Astrocyte of the cerebellum (primary cell): Measurements from ENCODE around the gene FAM110D.

ENCODE experiments used
- DNase-seq: peaks from one replicate; pipeline ENCODE4 v3.0.0-alpha.2; 2011; ENCODE audit warnings: low read depth
- H3K4me3 ChIP-seq: 2 replicates; pipeline ENCODE4 v1.5.1; 2011; ENCODE audit warnings: mild to moderate bottlenecking, low read depth, low read length, moderate library complexity
- in situ Hi-C: cut with HindIII; loops from 2 replicates; pipeline ENCODE4 v1.10.0; 2017; ENCODE audit warnings: low sequenced_read_pairs
- TF ChIP-seq, protein P1 (sequence below): IDR thresholded peaks from 2 replicates; pipeline ENCODE4 v1.5.1; 2012; ENCODE audit warnings: low read length, low read depth, moderate library complexity, mild to moderate bottlenecking; ENCODE audit errors: missing control alignments

The FAM110D gene

GRCh38 chr1:26132128-26132833, 26.6 kb upstream of the FAM110D start:
- DNase-seq = no peak
- TF ChIP-seq, protein P1, sequence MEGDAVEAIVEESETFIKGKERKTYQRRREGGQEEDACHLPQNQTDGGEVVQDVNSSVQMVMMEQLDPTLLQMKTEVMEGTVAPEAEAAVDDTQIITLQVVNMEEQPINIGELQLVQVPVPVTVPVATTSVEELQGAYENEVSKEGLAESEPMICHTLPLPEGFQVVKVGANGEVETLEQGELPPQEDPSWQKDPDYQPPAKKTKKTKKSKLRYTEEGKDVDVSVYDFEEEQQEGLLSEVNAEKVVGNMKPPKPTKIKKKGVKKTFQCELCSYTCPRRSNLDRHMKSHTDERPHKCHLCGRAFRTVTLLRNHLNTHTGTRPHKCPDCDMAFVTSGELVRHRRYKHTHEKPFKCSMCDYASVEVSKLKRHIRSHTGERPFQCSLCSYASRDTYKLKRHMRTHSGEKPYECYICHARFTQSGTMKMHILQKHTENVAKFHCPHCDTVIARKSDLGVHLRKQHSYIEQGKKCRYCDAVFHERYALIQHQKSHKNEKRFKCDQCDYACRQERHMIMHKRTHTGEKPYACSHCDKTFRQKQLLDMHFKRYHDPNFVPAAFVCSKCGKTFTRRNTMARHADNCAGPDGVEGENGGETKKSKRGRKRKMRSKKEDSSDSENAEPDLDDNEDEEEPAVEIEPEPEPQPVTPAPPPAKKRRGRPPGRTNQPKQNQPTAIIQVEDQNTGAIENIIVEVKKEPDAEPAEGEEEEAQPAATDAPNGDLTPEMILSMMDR = no peak
- in situ Hi-C loops = no loop called here
- no peak overlapping the region for H3K4me3 ChIP-seq

DNA sequence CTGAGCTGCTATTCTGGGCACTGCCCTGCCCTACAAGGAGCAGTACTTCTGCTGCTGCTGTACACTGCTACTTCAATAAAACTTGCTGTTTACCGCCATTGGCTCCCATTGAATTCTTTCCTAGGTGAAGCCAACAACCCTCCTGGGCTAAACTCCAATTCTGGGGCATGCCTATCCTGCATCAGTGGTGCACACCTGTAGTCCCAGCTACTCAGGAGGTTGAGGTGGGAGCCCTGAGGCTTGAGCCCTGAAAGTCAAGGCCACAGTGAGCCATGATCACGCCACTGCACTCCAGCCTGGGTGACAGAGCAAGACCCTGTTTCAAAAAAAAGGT, 26.1 kb upstream of the FAM110D start:
- in situ Hi-C loops = no loop called here

DNA sequence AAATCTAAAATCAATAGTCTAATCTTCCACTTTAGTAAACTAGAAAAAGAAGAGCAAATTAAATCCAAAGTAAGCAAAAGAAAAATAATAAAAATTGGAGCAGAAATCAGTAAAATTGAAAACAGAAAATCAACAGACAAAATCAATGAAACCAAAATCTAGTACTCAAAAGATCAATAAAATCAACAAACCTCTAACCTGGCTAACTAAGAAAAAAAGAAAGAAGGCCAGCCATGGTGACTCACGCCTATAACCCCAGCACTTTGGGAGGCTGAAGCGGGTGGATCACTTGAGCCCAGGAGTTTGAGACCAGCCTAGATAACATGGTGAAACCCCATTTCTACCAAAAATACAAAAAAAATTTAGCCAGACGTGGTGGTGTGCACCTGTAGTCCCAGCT, 24.4 kb upstream of the FAM110D start:
- H3K4me3 ChIP-seq = no peak overlapping the region
- no peak for DNase-seq
- in situ Hi-C loops = no loop called here
- TF ChIP-seq, protein P1 = no peak

More for the DNA sequence above, 26.1 kb upstream of the FAM110D start:
- no peak for DNase-seq
- TF ChIP-seq, protein P1 = no peak
- H3K4me3 ChIP-seq = no peak overlapping the region

DNA sequence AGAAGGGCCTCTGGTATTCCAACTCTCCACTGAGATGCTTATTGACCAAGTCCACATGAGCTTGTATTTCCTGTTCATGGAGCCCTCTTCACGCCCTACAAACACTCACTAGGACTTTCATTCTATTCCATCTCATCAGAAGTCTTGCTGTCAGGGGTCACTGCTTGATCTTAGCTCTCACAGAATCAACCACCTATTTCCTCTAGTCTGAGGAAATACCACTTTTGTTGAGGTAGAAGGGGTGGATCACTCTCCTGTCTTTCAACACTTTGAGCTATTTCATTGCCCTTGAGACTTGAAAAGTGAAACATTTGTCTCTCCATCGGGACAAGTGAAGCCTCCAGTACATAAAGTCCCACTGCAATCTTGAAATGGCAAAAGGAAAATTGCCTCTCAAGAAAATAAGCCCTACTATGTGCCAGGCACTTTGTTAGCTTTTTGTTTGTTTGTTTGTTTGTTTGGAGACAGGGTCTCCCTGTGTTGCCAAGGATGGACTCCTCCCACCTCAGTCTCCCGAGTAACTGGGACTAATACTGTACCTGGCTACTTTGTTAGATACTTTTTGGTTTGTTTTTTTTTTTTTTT, 19.8 kb upstream of the FAM110D start:
- TF ChIP-seq, protein P1 = no peak
- in situ Hi-C loops = no loop called here
- H3K4me3 ChIP-seq = no peak overlapping the region
- no peak for DNase-seq

DNA sequence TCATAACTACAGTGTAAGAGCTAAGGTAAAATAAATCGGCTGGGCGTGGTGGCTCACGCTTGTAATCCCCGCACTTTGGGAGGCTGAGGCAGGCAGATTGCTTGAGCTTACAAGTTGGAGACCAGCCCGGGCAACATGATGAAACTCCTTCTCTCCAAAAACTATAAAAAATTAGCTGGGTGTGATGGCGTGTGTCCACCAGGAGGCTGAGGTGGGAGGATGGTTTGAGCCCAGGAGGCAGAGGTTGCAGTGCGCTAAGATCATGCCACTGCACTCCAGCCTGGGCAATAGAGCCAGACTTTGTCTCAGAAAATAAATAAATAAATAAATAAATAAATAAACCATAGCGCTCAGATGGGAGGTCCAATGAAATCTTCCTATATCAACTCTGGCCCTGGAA, 16.7 kb upstream of the FAM110D start:
- DNase-seq = no peak
- in situ Hi-C loops = no loop called here
- no peak overlapping the region for H3K4me3 ChIP-seq
- TF ChIP-seq, protein P1 = no peak

GRCh38 chr1:26145041-26145959, 13.6 kb upstream of the FAM110D start:
- H3K4me3 ChIP-seq = no peak overlapping the region
- TF ChIP-seq, protein P1 = peak; percentile 79
- DNase-seq = peak; percentile 75
- in situ Hi-C loops = loop anchor here (5.0 kb wide), 1 partner anchor 43 kb away; no protein-coding TSS in a partner anchor
